Duodenal mucosa (tissue), 2 donors: ENCODE results near the gene AP3B2.
"Not testable (repeated sequence)": the region's sequence is repeated elsewhere in the genome, so short reads cannot be mapped to it uniquely, and the experiment has no call there.

Source experiments
- H3K27ac ChIP-seq: one replicate; pipeline ENCODE4 v1.7.0; 2013; ENCODE audit warnings: low read depth, low read length
- H3K27me3 ChIP-seq, 2 donors: one replicate each; pipeline ENCODE4 v1.7.0; 2013; ENCODE audit warnings: low read length in 2 of 2, control low read depth in 1 of 2; ENCODE audit not compliant: insufficient read depth in 2 of 2, control insufficient read depth in 1 of 2
- H3K36me3 ChIP-seq, 2 donors: one replicate each; pipeline ENCODE4 v1.7.0; 2013; ENCODE audit warnings: low read length in 2 of 2, control low read depth in 1 of 2; ENCODE audit not compliant: insufficient read depth in 2 of 2, control insufficient read depth in 1 of 2
- H3K4me1 ChIP-seq, 2 donors: one replicate each; pipeline ENCODE4 v1.7.0; 2013; ENCODE audit warnings: low read length in 2 of 2, control low read depth in 1 of 2; ENCODE audit not compliant: insufficient read depth in 2 of 2, control insufficient read depth in 1 of 2
- H3K4me3 ChIP-seq, 2 donors: one replicate each; pipeline ENCODE4 v1.7.0; 2013; ENCODE audit warnings: low read length in 2 of 2, low read depth in 1 of 2
- H3K9ac ChIP-seq, 2 donors: one replicate each; pipeline ENCODE4 v1.7.0; 2013; ENCODE audit warnings: low read length in 2 of 2, low read depth in 1 of 2
- H3K9me3 ChIP-seq, 2 donors: one replicate each; pipeline ENCODE4 v1.7.0; 2013; ENCODE audit warnings: low read length in 2 of 2, control low read depth in 1 of 2; ENCODE audit not compliant: control insufficient read depth in 1 of 2

AP3B2 gene

GRCh38 chr15:82731527-82731926 is 21.9 kb upstream of the AP3B2 start:
- Histone ChIP-seq H3K9me3 (no peaks in the 10 kb centered on the region), H3K9ac (no peak overlapping the region), H3K36me3 (no peaks in the 10 kb centered on the region), H3K4me3 (no peak overlapping the region), H3K27ac (no peak overlapping the region), H3K4me1 (no peaks in the 10 kb centered on the region), H3K27me3 (no peaks in the 10 kb centered on the region)

GRCh38 chr15:82730022-82730530 is 20.4 kb upstream of the AP3B2 start:
- Histone ChIP-seq H3K4me1 (no peaks in the 10 kb centered on the region), H3K36me3 (no peaks in the 10 kb centered on the region), H3K27ac (no peak overlapping the region), H3K9me3 (no peaks in the 10 kb centered on the region), H3K27me3 (no peaks in the 10 kb centered on the region), H3K4me3 (no peak overlapping the region), H3K9ac (no peak overlapping the region)

GRCh38 chr15:82726816-82727215 is 17.1 kb upstream of the AP3B2 start:
- no peak overlapping the region for H3K4me3 ChIP-seq
- H3K27me3 ChIP-seq, result no peaks in the 10 kb centered on the region
- H3K4me1 ChIP-seq, result no peaks in the 10 kb centered on the region
- H3K9me3 ChIP-seq, result no peaks in the 10 kb centered on the region
- H3K27ac ChIP-seq, result no peak overlapping the region
- no peaks in the 10 kb centered on the region for H3K36me3 ChIP-seq
- no peak overlapping the region for H3K9ac ChIP-seq

GRCh38 chr15:82715003-82715402 is 5.3 kb upstream of the AP3B2 start:
- Histone ChIP-seq H3K36me3 (no peaks in the 10 kb centered on the region), H3K9ac (no peak overlapping the region), H3K4me3 (no peak overlapping the region), H3K4me1 (peaks cover 0 to 4% of the 10 kb centered on the region in 2 donors), H3K9me3 (no peaks in the 10 kb centered on the region), H3K27ac (no peak overlapping the region), H3K27me3 (no peaks in the 10 kb centered on the region)

DNA sequence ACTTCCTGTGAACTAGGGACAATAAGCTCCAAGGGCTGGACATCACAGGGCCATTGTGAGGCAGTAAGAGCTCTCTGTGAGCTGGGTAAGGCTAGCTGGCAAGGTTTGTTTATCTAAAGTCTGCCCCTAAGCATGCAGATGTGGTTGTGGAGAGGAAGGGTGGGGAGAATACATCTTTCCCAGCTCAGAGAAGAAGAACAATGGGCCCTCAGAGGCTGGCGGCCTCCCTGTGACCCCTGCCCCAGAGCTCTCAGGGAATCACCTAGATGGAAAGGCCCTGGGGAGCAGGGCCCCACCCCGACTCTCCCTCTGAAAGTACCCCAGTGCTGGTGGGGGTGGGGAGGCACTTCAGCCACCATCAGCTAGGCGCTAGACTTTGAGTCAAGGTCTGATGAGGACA is 4.3 kb upstream of the AP3B2 start:
- peaks cover under 1 to 8% of the 10 kb centered on the region in 2 donors for H3K4me1 ChIP-seq
- no peaks in the 10 kb centered on the region for H3K36me3 ChIP-seq
- no peak overlapping the region for H3K9ac ChIP-seq
- no peaks in the 10 kb centered on the region for H3K9me3 ChIP-seq
- H3K27me3 ChIP-seq, result no peaks in the 10 kb centered on the region
- H3K4me3 ChIP-seq, result no peak overlapping the region
- no peak overlapping the region for H3K27ac ChIP-seq

DNA sequence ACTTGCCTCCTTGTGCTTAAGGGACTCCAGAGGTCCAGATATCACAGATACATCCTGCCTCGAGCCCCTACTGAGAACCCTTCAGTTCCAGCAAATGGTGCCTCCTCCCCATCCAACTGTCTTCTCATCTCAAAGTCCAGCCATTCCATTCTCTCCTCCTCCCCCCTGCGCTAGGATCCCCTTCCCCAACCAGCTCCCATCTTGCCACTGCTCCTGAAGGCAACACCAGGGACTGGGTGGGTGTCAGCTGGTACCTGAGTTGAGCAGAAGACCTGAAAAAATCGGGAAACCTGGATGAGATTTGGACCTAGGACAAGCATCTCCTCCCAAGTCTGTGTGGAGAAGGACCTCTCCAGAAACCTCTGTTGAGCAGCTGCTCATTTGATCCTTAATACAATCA is 2.4 kb upstream of the AP3B2 start:
- no peaks in the 10 kb centered on the region for H3K36me3 ChIP-seq
- H3K27me3 ChIP-seq, result no peaks in the 10 kb centered on the region
- H3K4me3 ChIP-seq, result no peak overlapping the region
- H3K9me3 ChIP-seq, result no peaks in the 10 kb centered on the region
- peaks cover 5 to 8% of the 10 kb centered on the region in 2 donors for H3K4me1 ChIP-seq
- H3K27ac ChIP-seq, result no peak overlapping the region
- no peak overlapping the region for H3K9ac ChIP-seq

- H3K4me3 ChIP-seq, result no peak overlapping the region
- no peaks in the 10 kb centered on the region for H3K27me3 ChIP-seq
- H3K9ac ChIP-seq, result no peak overlapping the region
- H3K36me3 ChIP-seq, result no peaks in the 10 kb centered on the region
- peaks cover 5 to 8% of the 10 kb centered on the region in 2 donors for H3K4me1 ChIP-seq
- no peak overlapping the region for H3K27ac ChIP-seq
- no peaks in the 10 kb centered on the region for H3K9me3 ChIP-seq
Observed at GRCh38 chr15:82710926-82711490, 1.3 kb upstream of the AP3B2 start.

- no peaks in the 10 kb centered on the region for H3K27me3 ChIP-seq
- H3K9me3 ChIP-seq, result no peaks in the 10 kb centered on the region
- peaks cover 5 to 8% of the 10 kb centered on the region in 2 donors for H3K4me1 ChIP-seq
- peak overlapping the region; percentile 66 to 69 for H3K4me3 ChIP-seq
- H3K27ac ChIP-seq, result no peak overlapping the region
- no peaks in the 10 kb centered on the region for H3K36me3 ChIP-seq
- H3K9ac ChIP-seq, result no peak overlapping the region
Observed at GRCh38 chr15:82710208-82710555, 507 bp upstream of the AP3B2 start.

DNA sequence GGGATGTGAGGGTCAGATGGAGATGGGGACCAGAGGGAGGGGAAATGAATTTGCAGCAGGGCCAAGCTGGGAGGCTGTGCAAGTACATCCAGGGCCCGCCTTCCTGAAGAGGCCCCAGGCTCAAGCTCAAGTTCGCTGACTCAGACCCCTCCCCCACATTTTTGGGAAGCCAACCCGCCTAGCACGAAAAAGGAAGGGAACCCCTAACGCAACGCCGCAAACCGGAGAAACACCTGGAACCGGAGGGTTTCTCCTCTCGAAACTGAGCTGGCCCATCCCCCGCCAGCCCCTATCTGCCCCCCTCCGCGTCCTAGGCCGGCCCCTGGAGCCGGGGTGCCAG is 624 bp downstream of the AP3B2 start:
- Histone ChIP-seq H3K4me1 (peaks cover 5 to 8% of the 10 kb centered on the region in 2 donors), H3K4me3 (peak overlapping the region; percentile 38 to 55), H3K27ac (no peak overlapping the region), H3K9ac (no peak overlapping the region), H3K36me3 (no peaks in the 10 kb centered on the region), H3K27me3 (no peaks in the 10 kb centered on the region), H3K9me3 (no peaks in the 10 kb centered on the region)

GRCh38 chr15:82705856-82706255 is 3.8 kb downstream of the AP3B2 start:
- not testable (repeated sequence) for H3K4me1 ChIP-seq, H3K36me3 ChIP-seq, H3K4me3 ChIP-seq, H3K9me3 ChIP-seq, H3K27me3 ChIP-seq, H3K9ac ChIP-seq, H3K27ac ChIP-seq

DNA sequence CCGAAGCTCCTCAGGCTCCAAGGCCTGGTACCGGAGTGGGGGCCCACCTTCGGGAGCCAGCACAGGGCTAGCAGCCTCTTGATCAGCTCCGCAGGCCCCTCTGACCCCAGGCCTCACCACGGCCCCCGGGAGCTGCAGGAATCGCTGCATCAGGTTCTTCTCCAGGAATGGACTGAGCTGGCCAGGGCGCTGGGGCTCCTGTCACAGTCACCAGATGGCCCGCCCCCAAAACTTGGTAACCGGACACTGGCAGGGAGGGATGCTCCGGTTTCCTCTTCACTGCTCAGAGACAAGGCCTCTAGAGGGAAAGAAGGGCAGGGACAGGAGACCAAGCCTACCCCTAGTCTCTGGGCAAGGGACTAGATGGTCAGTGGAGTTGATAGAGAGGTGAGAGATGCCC is 9.9 kb downstream of the AP3B2 start:
- Histone ChIP-seq H3K9ac (no peak overlapping the region), H3K36me3 (no peaks in the 10 kb centered on the region), H3K4me3 (no peak overlapping the region)

More for the DNA sequence above, 9.9 kb downstream of the AP3B2 start:
- no peak overlapping the region for H3K27ac ChIP-seq
- no peaks in the 10 kb centered on the region for H3K4me1 ChIP-seq
- no peaks in the 10 kb centered on the region for H3K27me3 ChIP-seq
- no peaks in the 10 kb centered on the region for H3K9me3 ChIP-seq
